NB4 (cell line): ENCODE measurements around the gene TAC1.
"Not testable (repeated sequence)": the region's sequence is repeated elsewhere in the genome, so short reads cannot be mapped to it uniquely, and the experiment has no call there.

Experiments
- DNase-seq: peaks from one replicate; pipeline ENCODE4 v3.0.0; 2010; ENCODE audit warnings: low read depth
- H3K4me3 ChIP-seq: one replicate; pipeline ENCODE4 v1.5.1; 2011; ENCODE audit warnings: mild to moderate bottlenecking, low read depth, low read length, moderate library complexity
- CTCF ChIP-seq: IDR thresholded peaks from one replicate; pipeline ENCODE4 v1.5.1; 2012; ENCODE audit warnings: low read depth, low read length
- MAX ChIP-seq: IDR thresholded peaks from 2 replicates; pipeline ENCODE4 v1.6.1; 2011; ENCODE audit warnings: low read depth, low read length
- MYC ChIP-seq: IDR thresholded peaks from 2 replicates; pipeline ENCODE4 v1.6.1; 2011; ENCODE audit warnings: low read depth, low read length
- POLR2A ChIP-seq: IDR thresholded peaks from 2 replicates; pipeline ENCODE4 v1.6.1; 2011; ENCODE audit warnings: mild to moderate bottlenecking; ENCODE audit not compliant: insufficient read length; ENCODE audit errors: extremely low read depth

TAC1 gene

GRCh38 chr7:97772045-97772901 lies 40.4 kb downstream of the TAC1 start:
- TF ChIP-seq POLR2A (no peak), MAX (no peak), CTCF (no peak), MYC (no peak)
- H3K4me3 ChIP-seq = no peak overlapping the region
- DNase-seq = no peak

GRCh38 chr7:97786398-97786797 lies 54.5 kb downstream of the TAC1 start:
- not testable (repeated sequence) for H3K4me3 ChIP-seq, DNase-seq
